Psoas muscle (tissue), 8 donors: Measurements from ENCODE around the gene BFAR. TPM values are rescaled to one million over a fixed set of nuclear protein-coding genes. Genes with fewer than 3 reads are reported as not detected.

Source experiments
- ATAC-seq, 4 donors: fragments of 200-7000 bp; cut with Tn5 transposase; one replicate each; pipeline ENCODE4 v1.9.1; 2020; ENCODE audit warnings: moderate library complexity in 3 of 4, mild to moderate bottlenecking in 2 of 4
- DNase-seq, 2 donors: peaks; one replicate each; pipeline ENCODE4 v3.0.0-alpha.2; 2020
- H3K27ac ChIP-seq: fragments of 200-600 bp; one replicate; pipeline ENCODE4 v1.8.0; 2022
- H3K27me3 ChIP-seq, 3 donors: fragments of 200-600 bp in 1 of 3; one replicate each; pipeline versions ENCODE4 v1.6.1 to v1.8.0; 2013 to 2022; ENCODE audit warnings: low read length in 2 of 3, mild to moderate bottlenecking in 2 of 3, moderate library complexity in 1 of 3; ENCODE audit not compliant: insufficient read depth in 3 of 3
- H3K36me3 ChIP-seq, 2 donors: fragments of 200-600 bp in 1 of 2; one replicate each; pipeline versions ENCODE4 v1.6.1 to v1.8.0; 2013 to 2022; ENCODE audit warnings: low read depth in 1 of 2, mild to moderate bottlenecking in 1 of 2, moderate library complexity in 1 of 2; ENCODE audit not compliant: insufficient read depth in 1 of 2
- H3K4me1 ChIP-seq: fragments of 200-600 bp; one replicate; pipeline ENCODE4 v1.8.0; 2022
- H3K4me3 ChIP-seq: fragments of 200-600 bp; one replicate; pipeline ENCODE4 v1.8.0; 2022; ENCODE audit warnings: mild to moderate bottlenecking
- H3K9me3 ChIP-seq: fragments of 200-600 bp; one replicate; pipeline ENCODE4 v1.8.0; 2022
- WGBS, 3 donors: extraction: QIAGEN DNeasy Blood & Tissue Kit; methylation state at CpG; one replicate each; pipeline versions ENCODE4 v1.1.6 to v1.1.7; 2013; 5-methylcytosine and 5-hydroxymethylcytosine counted together
- intact Hi-C, 2 donors: fragments of 100-400 bp; cut with DNase I; formaldehyde crosslinking; loops; one replicate each; pipeline versions ENCODE4 v1.11.0 to v1.14.2; 2022
- polyA plus RNA-seq, 3 donors: library from polyadenylated mRNA; stranded (reverse); fragments of 200-250 nt; gene quantifications; one replicate each; pipeline ENCODE4 v1.2.3, GENCODE V29; 2013
- total RNA-seq, 4 donors: library from RNA; stranded (reverse); fragmentation: NEBNext Ultra II Directional in 2 of 4; extraction: Animal tissue kit (Norgen Biotek cat#: 25700) in 2 of 4; gene quantifications; one replicate each; pipeline versions ENCODE4 v1.2.1 to v1.2.4, GENCODE V29; 2021 to 2023
- TF ChIP-seq, protein P1 (sequence below): fragments of 200-600 bp; IDR thresholded peaks from one replicate; pipeline ENCODE4 v1.8.0; 2022; ENCODE audit warnings: antibody characterized with exemption
- donor health status: healthy with polysubstance abuse.
- donor health status: DM: no; HTN: no; CAD: no; lungs with moderate emphysema.
- donor health status: Bipolar disorder and iron deficiency.
- donor health status: healthy.
- donor health status: DM: yes; HTN: yes; CAD: no.
- donor health status: DM: no; HTN: no; CAD: no.
- donor health status: DM: no; HTN: no; CAD: no.
- donor health status: DM: yes; HTN: yes; CAD: no.

The BFAR gene
- total and polyA plus RNA-seq, 7 donors, result 36.0 to 63.7 (median 53.6) TPM

DNA sequence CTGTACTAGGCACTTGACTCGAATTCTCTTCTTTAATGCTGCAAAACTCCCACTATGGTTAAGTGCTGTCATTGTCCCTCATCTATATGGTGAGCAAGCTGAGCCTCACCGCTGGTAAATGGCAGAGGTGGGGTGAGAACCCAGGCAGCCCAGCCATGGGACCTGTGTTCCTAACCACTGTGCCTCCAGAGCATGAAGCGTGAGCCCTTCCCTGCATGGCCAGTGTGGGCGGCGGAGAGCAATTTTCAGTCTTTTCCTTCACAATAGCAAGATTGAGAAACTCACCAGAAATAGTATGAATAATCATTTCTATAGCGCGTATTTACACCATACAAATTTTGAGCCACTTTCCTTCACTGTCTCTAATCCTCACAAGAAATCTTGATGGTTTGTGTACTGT, 9.2 kb downstream of the BFAR start:
- no peak for ATAC-seq
- H3K4me1 ChIP-seq, result peaks cover 4% of the 10 kb centered on the region
- peaks cover 3 to 41% of the 10 kb centered on the region in 2 donors for H3K36me3 ChIP-seq
- TF ChIP-seq, protein P1, sequence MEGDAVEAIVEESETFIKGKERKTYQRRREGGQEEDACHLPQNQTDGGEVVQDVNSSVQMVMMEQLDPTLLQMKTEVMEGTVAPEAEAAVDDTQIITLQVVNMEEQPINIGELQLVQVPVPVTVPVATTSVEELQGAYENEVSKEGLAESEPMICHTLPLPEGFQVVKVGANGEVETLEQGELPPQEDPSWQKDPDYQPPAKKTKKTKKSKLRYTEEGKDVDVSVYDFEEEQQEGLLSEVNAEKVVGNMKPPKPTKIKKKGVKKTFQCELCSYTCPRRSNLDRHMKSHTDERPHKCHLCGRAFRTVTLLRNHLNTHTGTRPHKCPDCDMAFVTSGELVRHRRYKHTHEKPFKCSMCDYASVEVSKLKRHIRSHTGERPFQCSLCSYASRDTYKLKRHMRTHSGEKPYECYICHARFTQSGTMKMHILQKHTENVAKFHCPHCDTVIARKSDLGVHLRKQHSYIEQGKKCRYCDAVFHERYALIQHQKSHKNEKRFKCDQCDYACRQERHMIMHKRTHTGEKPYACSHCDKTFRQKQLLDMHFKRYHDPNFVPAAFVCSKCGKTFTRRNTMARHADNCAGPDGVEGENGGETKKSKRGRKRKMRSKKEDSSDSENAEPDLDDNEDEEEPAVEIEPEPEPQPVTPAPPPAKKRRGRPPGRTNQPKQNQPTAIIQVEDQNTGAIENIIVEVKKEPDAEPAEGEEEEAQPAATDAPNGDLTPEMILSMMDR, result no peak
- no peak overlapping the region for H3K27ac ChIP-seq
- intact Hi-C loops, result no loop called here
- H3K27me3 ChIP-seq, result no peaks in the 10 kb centered on the region
- WGBS, 3 donors, result 94 to 96% (median 95%) methylated on average over 7 of the region's 7 CpGs
- no peaks in the 10 kb centered on the region for H3K9me3 ChIP-seq
- H3K4me3 ChIP-seq, result no peak overlapping the region
- no peak for DNase-seq

DNA sequence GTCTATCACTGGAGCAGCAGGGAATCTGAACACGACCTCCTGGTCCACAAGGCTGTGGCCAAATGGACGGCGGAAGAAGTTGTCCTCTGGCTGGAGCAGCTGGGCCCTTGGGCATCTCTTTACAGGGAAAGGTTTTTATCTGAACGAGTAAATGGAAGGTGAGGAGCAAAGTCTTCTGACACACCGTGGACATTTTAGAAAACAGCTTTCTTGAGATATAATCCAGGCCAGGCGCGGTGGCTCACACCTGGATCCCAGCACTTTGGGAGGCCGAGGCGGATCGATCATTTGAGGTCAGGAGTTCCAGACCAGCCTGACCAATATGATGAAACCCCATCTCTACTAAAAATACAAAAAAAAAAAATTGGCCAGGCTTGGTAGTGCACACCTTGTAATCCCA, 17.1 kb downstream of the BFAR start:
- no peak overlapping the region for H3K4me3 ChIP-seq
- 94 to 95% (median 95%) methylated on average over 10 of the region's 10 CpGs for WGBS, 3 donors
- no peak for DNase-seq
- no peaks in the 10 kb centered on the region for H3K27me3 ChIP-seq
- no peak overlapping the region for H3K27ac ChIP-seq
- no peaks in the 10 kb centered on the region for H3K9me3 ChIP-seq
- H3K4me1 ChIP-seq, result no peaks in the 10 kb centered on the region
- no peak for ATAC-seq
- peaks cover 11 to 99% of the 10 kb centered on the region in 2 donors for H3K36me3 ChIP-seq
- TF ChIP-seq, protein P1, result no peak
- intact Hi-C loops, result no loop called here

DNA sequence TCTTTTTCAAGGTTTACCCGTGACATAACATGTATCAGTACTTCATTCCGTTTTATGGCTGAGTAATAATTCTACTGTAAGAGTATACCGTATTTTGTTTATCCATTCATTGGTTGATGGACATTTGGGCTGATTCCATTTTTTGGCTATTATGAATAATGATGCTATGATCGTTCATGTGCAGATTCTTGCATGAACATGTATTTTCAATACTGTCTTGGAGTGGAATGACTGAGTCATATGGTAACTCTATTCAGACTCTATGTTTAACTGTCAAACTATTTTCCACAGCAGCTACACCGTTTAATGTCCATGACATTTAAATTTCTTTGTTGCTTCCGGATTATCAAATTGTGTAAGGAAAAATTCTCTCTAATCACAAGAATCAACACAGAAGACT, 17.9 kb downstream of the BFAR start:
- ATAC-seq (no peak), DNase-seq (no peak)
- Histone ChIP-seq H3K27me3 (no peaks in the 10 kb centered on the region), H3K9me3 (no peaks in the 10 kb centered on the region), H3K27ac (no peak overlapping the region), H3K4me1 (no peaks in the 10 kb centered on the region), H3K36me3 (peaks cover 8 to 99% of the 10 kb centered on the region in 2 donors), H3K4me3 (no peak overlapping the region)
- TF ChIP-seq, protein P1, result no peak
- intact Hi-C loops, result no loop called here
- 76 to 85% (median 77%) methylated on average over 6 of the region's 6 CpGs for WGBS, 3 donors

DNA sequence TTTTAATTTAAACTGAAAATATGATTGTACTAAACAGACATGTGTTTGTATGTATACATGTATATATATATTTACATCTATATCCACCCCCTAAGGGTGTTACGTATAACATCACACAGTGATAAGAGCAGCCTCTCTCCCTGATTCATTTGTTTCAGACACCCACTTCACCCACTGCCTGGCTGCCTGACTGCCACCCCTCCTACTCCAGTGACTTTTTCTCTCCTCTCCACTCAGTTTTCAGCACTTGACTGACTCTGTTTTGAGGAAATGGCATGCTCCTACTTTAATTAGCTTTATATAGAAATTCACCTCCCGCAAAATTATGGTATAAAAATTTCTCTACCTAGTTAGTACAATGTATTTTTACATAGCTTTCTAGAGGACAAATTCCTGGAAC, 20.0 kb downstream of the BFAR start:
- no peak for ATAC-seq
- H3K4me3 ChIP-seq, result no peak overlapping the region
- H3K4me1 ChIP-seq, result no peaks in the 10 kb centered on the region
- intact Hi-C loops, result no loop called here
- TF ChIP-seq, protein P1, result no peak
- no peak for DNase-seq
- H3K36me3 ChIP-seq, result peaks cover 15 to 99% of the 10 kb centered on the region in 2 donors
- H3K27ac ChIP-seq, result no peak overlapping the region
- no peaks in the 10 kb centered on the region for H3K27me3 ChIP-seq
- WGBS, 3 donors, result 97 to 98% (median 98%) methylated on average over 2 of the region's 2 CpGs
- no peaks in the 10 kb centered on the region for H3K9me3 ChIP-seq

DNA sequence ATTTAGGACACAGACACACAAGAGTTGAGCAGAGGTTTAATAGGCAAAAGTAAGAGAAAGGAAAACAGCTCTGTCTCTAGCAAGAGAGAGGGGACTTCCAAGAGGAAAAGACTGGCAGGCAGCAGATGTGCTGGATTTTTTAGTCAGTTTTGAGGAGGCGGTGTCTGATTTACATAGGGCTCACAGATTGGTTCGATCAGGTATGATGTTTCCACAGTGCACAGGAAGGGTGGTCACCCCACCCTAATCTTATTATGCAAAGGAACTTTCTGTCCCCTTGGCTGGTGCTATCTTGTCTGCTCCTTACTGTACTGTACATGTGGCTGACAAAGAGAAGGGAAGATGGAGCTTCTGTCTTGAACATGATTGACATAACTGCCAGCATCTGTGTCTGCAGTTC, 25.3 kb downstream of the BFAR start:
- peaks cover 21 to 99% of the 10 kb centered on the region in 2 donors for H3K36me3 ChIP-seq
- TF ChIP-seq, protein P1, result no peak
- ATAC-seq (no peak), DNase-seq (no peak)
- H3K27me3 ChIP-seq, result no peaks in the 10 kb centered on the region
- H3K27ac ChIP-seq, result no peak overlapping the region
- no peak overlapping the region for H3K4me3 ChIP-seq
- no peaks in the 10 kb centered on the region for H3K4me1 ChIP-seq
- WGBS, 3 donors, result 40 to 74% (median 57%) methylated on average over 2 of the region's 2 CpGs
- intact Hi-C loops, result no loop called here
- no peaks in the 10 kb centered on the region for H3K9me3 ChIP-seq
